ENCODE results near the gene REG1B. TPM values are rescaled to one million over a fixed set of nuclear protein-coding genes. Genes with fewer than 3 reads are reported as not detected.
"Not testable (repeated sequence)": the region's sequence is repeated elsewhere in the genome, so short reads cannot be mapped to it uniquely, and the experiment has no call there.

The REG1B gene
- total RNA-seq, 1 experiment from 2014 or later: 2.0 TPM

DNA sequence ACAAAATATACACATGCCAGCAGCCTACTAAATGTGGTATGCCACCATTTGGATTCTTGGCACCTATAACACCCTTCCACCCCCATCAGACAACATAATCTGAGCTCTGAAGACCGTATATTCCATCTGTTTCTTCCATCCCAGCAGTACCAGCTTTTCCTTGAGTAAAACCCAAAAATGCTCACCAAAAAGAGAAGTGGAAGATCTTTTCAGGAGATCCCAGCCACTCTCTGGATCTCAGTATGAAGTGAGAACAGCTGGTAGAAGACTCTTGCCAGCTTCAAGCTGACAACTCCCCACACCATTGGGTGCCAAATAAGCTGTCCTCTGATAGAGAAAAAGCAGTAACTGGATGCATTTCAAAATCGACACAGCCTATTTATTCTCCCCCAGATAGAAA is 22.6 kb downstream of the REG1B start:
- Histone ChIP-seq H3K36me3 (ENCODE audit: control insufficient read depth, insufficient read depth, low read length) (no peaks in the 10 kb centered on the region), H3K4me3 (ENCODE audit: low read depth in 2 of 2, low read length in 2 of 2) (no peak overlapping the region), H3K4me1 (ENCODE audit: control insufficient read depth, insufficient read depth, low read length) (no peaks in the 10 kb centered on the region), H3K27me3 (ENCODE audit: control insufficient read depth, insufficient read depth, low read length) (no peaks in the 10 kb centered on the region), H3K27ac (ENCODE audit: low read length) (no peak overlapping the region), H3K9me3 (ENCODE audit: control insufficient read depth, insufficient read depth, low read depth, low read length) (no peaks in the 10 kb centered on the region)
- intact Hi-C loops (cut with micrococcal nuclease; ENCODE audit: unreplicated experiment): no loop called here
- DNase-seq (ENCODE audit: low read depth, low spot score) (no peak), ATAC-seq (no peak)
- TF ChIP-seq POLR2AphosphoS5 (IDR thresholded peaks at IDR 0.05; ENCODE audit: low read depth, low read length): no peak
- no peak for TF ChIP-seq SIN3A (IDR thresholded peaks at IDR 0.05; ENCODE audit: borderline replicate concordance, insufficient read depth, low read depth, low read length)
- TF ChIP-seq, protein P1, sequence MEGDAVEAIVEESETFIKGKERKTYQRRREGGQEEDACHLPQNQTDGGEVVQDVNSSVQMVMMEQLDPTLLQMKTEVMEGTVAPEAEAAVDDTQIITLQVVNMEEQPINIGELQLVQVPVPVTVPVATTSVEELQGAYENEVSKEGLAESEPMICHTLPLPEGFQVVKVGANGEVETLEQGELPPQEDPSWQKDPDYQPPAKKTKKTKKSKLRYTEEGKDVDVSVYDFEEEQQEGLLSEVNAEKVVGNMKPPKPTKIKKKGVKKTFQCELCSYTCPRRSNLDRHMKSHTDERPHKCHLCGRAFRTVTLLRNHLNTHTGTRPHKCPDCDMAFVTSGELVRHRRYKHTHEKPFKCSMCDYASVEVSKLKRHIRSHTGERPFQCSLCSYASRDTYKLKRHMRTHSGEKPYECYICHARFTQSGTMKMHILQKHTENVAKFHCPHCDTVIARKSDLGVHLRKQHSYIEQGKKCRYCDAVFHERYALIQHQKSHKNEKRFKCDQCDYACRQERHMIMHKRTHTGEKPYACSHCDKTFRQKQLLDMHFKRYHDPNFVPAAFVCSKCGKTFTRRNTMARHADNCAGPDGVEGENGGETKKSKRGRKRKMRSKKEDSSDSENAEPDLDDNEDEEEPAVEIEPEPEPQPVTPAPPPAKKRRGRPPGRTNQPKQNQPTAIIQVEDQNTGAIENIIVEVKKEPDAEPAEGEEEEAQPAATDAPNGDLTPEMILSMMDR (IDR thresholded peaks at IDR 0.05): no peak
- TF ChIP-seq, protein P2, sequence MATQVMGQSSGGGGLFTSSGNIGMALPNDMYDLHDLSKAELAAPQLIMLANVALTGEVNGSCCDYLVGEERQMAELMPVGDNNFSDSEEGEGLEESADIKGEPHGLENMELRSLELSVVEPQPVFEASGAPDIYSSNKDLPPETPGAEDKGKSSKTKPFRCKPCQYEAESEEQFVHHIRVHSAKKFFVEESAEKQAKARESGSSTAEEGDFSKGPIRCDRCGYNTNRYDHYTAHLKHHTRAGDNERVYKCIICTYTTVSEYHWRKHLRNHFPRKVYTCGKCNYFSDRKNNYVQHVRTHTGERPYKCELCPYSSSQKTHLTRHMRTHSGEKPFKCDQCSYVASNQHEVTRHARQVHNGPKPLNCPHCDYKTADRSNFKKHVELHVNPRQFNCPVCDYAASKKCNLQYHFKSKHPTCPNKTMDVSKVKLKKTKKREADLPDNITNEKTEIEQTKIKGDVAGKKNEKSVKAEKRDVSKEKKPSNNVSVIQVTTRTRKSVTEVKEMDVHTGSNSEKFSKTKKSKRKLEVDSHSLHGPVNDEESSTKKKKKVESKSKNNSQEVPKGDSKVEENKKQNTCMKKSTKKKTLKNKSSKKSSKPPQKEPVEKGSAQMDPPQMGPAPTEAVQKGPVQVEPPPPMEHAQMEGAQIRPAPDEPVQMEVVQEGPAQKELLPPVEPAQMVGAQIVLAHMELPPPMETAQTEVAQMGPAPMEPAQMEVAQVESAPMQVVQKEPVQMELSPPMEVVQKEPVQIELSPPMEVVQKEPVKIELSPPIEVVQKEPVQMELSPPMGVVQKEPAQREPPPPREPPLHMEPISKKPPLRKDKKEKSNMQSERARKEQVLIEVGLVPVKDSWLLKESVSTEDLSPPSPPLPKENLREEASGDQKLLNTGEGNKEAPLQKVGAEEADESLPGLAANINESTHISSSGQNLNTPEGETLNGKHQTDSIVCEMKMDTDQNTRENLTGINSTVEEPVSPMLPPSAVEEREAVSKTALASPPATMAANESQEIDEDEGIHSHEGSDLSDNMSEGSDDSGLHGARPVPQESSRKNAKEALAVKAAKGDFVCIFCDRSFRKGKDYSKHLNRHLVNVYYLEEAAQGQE (IDR thresholded peaks at IDR 0.05; ENCODE audit: insufficient read depth in 1 of 2, low read depth in 2 of 2, low read length in 1 of 2): no peak
- TF ChIP-seq TCF7L2 (IDR thresholded peaks at IDR 0.05; ENCODE audit: low read depth, low read length): no peak
- in situ Hi-C loops (cut with HindIII; ENCODE audit: low pct_unique_long_range_greater_than_20kb, low sequenced_read_pairs): no loop called here
- ChIA-PET POLR2A (no interaction called here), CTCF (no interaction called here)
- no TSS peak for BruUV-seq (replicated peaks)

DNA sequence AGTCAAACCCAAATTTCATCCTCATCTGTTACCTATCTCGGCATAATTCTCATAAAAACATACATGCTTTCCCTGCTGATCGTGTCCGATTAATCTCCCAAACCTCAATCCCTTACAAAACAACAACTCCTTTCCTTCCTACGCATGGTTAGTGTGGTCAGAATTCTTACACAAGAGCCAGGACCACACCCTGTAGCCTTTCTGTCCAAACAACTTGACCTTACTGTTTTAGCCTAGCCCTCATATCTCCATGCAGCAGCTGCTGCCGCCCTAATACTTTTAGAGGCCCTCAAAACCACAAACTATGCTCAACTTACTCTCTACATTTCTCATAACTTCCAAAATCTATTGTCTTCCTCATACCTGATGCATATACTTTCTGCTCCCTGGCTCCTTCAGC is 33.0 kb downstream of the REG1B start:
- in situ Hi-C loops (cut with HindIII; ENCODE audit: low pct_unique_long_range_greater_than_20kb, low sequenced_read_pairs); CTCF ChIA-PET; BruUV-seq (replicated peaks): not testable (repeated sequence)

DNA sequence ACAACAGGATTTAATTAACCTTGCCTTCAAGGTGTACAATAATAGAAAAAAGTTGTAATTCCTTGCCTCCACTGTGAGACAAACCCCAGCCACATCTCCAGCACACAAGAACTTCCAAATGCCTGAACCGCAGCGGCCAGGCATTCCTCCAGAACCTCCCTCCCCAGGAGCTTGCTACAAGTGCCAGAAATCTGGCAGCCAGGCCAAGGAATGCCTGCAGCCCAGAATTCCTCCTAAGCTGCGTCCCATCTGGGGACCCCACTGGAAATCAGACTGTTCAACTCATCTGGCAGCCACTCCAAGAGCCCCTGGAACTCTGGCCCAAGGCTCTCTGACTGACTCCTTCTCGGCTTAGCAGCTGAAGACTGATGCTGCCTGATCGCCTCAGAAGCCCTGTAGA is 34.3 kb downstream of the REG1B start:
- in situ Hi-C loops (cut with HindIII; ENCODE audit: low pct_unique_long_range_greater_than_20kb, low sequenced_read_pairs); H3K27me3 ChIP-seq (ENCODE audit: control insufficient read depth, insufficient read depth, low read length); BruUV-seq (replicated peaks); CTCF ChIA-PET; H3K36me3 ChIP-seq (ENCODE audit: control insufficient read depth, insufficient read depth, low read length); H3K4me1 ChIP-seq (ENCODE audit: control insufficient read depth, insufficient read depth, low read length); H3K4me3 ChIP-seq (ENCODE audit: low read depth in 2 of 2, low read length in 2 of 2); H3K27ac ChIP-seq (ENCODE audit: low read length); DNase-seq (ENCODE audit: low read depth, low spot score); POLR2A ChIA-PET; ATAC-seq; H3K9me3 ChIP-seq (ENCODE audit: control insufficient read depth, insufficient read depth, low read depth, low read length); intact Hi-C loops (cut with micrococcal nuclease; ENCODE audit: unreplicated experiment): not testable (repeated sequence)

More for the DNA sequence above, 33.0 kb downstream of the REG1B start:
- ATAC-seq; H3K9me3 ChIP-seq (ENCODE audit: control insufficient read depth, insufficient read depth, low read depth, low read length); H3K27ac ChIP-seq (ENCODE audit: low read length); POLR2A ChIA-PET; H3K27me3 ChIP-seq (ENCODE audit: control insufficient read depth, insufficient read depth, low read length); intact Hi-C loops (cut with micrococcal nuclease; ENCODE audit: unreplicated experiment); H3K4me3 ChIP-seq (ENCODE audit: low read depth in 2 of 2, low read length in 2 of 2); H3K36me3 ChIP-seq (ENCODE audit: control insufficient read depth, insufficient read depth, low read length); DNase-seq (ENCODE audit: low read depth, low spot score); H3K4me1 ChIP-seq (ENCODE audit: control insufficient read depth, insufficient read depth, low read length): not testable (repeated sequence)
